Head of caudate nucleus (tissue), 42 donors: Measurements from ENCODE around the gene OPA1.
A peak's percentile ranks its signal among the peaks of the same experiment; 100 is the strongest.

Source experiments
- DNase-seq, 42 donors: peaks; one replicate each; pipeline versions ENCODE4 v3.0.0 to v3.0.0-alpha.2; 2020 to 2021; ENCODE audit warnings: mixed read lengths in 7 of 42
- intact Hi-C: fragments of 100-400 bp; cut with DNase I; formaldehyde crosslinking; loops from one replicate; pipeline ENCODE4 v1.15.0; 2022

Gene OPA1

DNA sequence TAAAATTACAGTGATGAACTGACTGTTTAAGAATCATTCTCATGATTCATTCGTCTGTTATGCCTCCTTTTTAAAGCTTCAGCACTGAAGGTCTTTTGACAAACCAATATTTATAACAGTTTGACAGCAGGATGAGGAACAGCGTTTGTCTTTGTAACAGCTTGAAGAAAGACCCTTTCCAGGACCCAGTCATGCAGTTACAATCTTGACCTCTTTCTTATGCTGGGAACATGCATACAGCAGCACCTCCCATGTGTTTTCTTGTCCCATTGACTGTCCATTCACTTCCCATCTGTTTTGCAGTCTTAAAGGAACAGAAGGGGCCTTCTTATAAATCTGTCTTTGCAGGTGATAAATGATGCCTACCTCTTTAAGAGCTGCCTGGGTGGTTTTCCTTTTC lies 87.2 kb downstream of the OPA1 start:
- DNase-seq, result no peak
- intact Hi-C loops, result no loop called here

DNA sequence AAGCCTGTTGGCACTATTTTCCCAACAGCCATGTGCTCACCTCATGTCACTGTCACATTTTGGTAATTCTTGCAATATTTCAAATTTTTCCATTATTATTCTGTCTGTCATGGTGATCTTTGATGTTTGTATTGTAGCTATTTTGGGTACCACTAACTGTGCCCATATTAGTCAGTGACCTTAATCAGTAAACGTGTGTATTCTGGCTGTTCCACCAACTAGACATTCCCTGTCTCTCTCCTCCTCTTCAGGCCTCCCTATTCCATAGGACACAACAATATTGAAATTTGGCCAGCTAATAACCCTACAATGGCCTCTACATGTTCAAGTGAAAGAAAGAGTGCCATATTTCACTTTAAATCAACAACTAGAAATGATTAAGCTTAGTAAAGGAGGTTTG lies 88.6 kb downstream of the OPA1 start:
- DNase-seq, result no peak
- intact Hi-C loops, result no loop called here

DNA sequence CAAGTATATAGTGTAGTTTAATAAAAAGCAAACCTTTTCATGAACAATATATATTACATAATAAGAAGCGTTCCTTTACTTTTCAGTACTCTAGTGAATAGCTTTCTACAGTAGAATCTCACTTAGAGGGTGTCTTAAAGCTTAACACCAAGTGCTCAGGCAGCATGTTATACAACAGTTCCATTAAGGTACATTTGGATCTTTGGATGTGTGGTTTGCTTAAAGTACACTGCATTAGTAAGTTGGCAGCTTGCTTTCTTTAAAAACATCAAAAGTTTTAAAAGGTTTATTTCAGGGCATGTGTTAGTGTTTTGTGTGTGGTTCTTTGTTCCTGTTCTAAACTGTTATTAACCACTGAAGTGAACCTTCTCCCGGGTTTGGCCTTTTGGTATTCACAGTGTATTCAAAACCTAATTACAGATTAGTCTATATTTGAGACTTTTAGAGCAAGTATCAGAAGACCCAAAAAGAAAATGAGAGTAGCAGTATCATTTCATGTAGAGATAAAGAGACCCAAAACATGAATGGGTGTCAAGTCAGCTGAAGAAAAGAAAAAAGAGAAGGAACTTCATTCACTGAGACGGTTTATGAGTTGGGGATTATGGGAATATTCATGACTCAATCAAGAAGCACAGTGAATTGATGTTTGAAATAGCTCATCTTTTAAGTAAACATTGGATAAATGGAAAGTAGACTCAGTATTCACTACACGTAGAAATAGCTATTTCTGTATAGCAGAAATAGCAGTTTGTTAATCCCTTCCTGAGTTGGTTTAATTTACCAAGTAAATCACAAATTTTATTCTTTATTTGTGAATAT lies 93.9 kb downstream of the OPA1 start:
- DNase-seq, result peak in 1 of 42 donors; percentile 33
- intact Hi-C loops, result no loop called here

DNA sequence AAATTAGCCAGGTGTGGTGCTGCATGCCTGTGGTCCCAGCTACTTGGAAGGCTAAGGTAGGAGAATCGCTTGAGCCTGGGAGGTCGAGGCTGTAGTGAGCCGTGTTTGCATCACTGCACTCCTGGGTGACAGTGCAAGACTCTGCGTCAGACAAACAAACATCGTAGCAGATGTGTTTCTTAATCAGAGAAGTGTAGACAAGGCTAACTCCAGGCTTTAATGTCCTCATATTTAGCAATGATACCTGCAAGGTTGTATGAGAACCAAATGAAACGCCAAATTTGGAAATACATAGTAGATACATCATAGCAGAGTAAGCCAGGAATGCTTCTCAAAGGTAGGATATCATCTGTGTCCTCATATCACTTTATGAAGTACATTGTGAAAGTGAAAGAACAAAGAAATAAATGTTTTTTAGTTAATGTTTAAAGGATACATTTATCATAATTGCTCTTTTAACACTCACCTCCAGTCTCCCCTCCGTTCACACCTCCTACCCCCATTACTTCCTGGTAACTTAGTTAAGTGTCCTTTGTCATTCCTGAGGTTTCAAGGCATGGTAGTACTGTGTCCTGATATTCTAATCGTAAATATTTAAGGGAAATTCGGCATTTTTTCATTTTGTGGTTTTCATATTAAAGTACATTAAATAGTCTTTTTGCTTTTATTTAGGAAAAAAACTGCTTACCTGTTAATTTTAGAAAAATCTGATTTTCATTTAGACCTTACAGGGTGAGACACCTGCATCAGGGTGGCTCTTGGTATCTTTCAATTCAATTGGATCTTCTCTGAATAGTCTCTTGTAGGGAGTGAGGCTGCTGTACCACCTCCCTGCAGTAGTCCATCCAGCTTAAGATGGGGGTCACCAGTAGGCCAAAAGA lies 96.1 kb downstream of the OPA1 start:
- DNase-seq, result no peak
- intact Hi-C loops, result no loop called here

DNA sequence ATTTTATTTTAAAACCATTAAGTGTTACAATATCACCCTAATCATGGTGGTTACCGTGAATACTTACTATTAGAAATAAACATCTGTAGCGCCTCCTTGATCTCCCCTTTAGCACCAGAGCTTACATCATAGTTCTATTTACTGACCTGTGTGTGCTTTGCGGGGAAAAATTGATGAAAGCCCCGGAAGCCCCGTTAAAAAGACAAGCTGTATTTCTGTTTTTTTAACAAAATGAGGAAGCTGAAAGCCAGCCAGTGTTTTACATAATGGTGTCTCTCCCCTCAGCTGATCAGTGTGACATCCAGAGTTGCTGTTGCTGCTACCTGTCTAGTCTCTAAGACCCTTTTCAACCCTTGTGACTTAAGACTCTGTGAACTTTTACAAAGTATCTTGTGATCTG lies 100.8 kb downstream of the OPA1 start:
- intact Hi-C loops, result no loop called here
- no peak for DNase-seq

DNA sequence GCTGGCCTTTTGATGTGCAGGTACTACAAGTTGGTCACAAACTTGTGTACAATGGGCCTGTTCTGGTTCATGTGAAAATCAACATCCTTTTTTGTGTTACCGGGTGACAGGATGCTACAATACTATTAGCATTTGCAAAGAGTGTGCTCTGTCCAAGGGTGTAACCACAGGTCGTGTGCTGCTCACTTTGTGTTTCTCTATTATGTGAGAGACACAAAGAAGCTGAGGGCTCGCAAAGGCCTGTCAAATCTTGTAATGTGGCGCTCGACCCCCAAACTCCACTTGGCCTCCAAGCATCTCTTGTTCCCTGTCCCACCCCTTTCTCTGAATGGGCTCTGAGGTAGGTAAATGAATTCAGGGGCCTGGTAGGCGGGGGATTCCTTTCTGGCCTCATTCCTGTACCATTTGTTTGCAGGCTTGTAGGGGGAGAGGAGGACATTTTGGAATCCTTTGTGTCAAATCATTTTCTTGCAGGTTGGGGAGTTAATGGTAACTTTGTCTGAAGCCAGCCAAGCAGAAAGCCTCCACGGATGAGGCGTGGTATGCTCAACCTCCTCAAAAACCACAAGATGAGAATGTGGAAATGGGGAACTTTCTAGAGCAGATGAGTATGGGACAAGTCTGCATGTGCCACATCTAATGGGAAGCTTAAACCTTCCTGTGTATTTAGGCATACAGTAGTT lies 109.1 kb downstream of the OPA1 start:
- intact Hi-C loops, result no loop called here
- no peak for DNase-seq

DNA sequence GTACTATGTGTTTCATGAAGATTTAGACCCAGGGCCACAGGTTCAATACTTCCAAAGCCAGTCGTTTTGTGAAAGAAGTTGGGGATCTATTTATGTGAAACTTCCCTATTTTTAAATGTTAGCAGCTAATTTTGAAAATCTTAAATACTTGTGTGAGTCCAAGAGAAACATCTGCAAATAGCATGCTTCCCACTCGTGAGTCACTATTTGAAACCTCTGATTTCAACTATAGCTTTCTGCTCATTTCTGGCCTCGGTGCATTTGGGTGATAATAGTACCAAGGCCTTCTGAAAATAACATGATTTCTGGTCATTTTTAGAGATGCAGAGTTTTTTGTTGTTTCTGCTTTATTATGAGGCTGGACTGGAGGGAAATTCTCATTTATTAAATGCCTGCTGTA lies 110.0 kb downstream of the OPA1 start:
- intact Hi-C loops, result no loop called here
- DNase-seq, result no peak

DNA sequence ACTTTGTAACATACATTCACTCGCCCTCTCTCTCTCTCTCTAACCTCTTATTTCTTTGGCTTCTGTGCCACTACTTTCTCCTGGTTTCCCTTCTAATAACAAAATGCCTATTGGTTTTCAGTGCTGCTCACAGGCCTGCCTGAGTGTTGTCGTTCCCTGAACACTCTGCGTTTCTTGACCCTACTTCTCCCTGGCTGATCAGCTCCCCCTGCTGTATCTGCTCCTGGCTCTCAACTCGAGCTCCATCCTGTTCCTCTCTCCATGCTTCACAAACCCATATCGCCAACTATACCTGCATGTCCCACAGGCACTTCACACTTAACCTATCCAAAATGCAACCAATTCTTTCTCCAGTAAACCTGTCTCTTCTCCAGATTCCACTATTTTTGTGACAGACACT lies 111.4 kb downstream of the OPA1 start:
- DNase-seq, result peak in 11 of 42 donors; percentile 16 to 51 (median 26)
- intact Hi-C loops, result no loop called here

DNA sequence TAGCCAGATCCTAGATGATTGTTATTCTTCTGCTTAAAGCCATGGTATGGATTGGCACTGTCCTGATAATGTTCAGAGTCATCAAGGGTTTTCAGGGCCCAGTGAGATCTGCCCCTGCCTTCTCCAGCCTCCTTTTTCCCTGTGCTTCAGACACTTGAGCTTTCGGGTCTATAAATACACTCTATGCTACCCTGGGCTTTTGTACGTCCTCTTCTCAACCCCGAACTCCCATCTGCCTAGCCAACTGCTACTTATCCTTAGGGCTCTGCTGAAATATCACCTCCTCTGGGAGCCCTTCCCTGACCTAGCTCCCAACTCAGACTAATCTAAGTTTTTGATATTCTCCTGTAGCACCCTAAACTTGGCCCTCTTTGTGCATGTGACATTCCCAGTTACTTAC lies 115.3 kb downstream of the OPA1 start:
- no peak for DNase-seq
- intact Hi-C loops, result no loop called here

DNA sequence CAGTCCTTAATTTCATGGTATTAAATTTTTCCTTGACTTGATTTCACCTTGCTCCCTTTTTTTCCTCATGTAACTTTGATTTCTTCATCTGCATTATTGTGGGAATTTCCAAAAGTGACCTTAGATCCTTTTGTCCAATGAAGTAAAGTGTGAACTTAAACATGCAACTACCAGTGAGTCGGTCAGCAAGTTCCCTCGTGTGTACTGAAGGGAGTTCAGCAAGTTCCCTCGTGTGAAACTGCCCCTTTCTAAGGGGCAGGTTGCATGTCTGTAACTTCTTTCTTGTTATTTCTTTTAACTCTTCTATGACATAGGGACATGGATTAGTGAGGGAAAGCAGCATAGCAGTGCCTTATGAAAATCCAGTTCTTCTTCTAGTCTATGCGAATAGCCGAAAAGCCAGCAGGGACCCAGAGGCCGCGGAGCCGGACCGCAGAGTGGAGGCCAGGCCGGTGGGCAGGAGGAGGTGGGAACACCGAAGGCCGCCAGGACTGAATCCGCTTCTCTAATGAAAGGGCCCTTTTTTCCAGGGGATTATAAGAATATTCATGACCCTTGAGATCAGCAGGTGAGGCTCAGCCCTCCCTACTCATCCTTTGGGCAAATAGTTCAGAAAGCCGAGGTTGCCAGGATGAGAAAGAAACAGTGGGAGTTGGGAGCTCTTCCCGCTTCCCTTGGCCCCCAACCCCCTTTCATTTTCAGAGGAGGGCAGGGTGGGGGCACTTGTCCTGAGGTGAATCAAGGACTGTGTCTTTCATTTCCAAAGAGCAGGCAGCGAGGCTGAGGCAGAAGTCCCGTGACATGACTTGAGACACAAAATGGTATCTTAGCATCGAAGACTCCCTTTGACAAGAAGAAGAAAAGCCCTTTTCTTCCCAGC lies 117.5 kb downstream of the OPA1 start:
- peak in 1 of 42 donors; percentile 23 for DNase-seq
- intact Hi-C loops, result no loop called here

DNA sequence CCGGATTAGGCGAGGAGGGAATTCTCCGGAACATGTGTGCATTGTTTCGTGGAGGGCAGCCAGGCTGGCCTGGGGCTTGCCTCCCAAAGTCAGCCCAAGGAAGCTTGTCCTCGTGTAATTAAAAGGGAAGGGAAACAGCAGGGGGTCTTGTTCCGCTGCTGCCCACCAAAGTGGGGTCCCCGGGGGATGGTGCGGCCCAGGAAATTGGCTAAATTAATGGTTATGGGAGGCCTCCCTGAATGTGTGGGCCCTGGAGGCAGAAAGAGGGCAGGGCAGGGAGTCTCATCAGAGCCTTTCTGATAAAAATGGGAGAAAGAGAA lies 118.1 kb downstream of the OPA1 start:
- intact Hi-C loops, result no loop called here
- DNase-seq, result peak in 1 of 42 donors; percentile 18

DNA sequence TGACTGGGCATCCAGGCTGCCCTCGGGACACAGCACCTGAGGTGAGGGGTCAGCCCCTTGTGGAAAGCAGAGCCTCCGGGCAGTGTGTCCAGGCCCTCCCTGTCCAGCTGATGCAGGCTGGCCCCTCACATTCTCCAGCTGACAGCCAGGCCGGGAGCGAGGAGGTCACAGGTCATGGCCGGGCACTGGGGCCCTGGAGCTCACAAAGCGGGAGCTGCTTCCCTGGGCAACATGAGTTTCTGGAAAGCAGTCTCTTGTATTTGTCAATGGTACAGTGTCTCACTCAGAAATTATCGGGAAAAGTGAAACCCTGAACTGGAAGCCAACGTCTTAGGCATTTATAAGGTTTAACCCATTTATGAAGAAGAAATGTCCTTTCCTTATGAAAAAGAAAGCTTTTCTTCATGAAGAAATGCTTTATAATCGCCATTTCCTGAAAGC lies 118.5 kb downstream of the OPA1 start:
- intact Hi-C loops, result no loop called here
- no peak for DNase-seq

DNA sequence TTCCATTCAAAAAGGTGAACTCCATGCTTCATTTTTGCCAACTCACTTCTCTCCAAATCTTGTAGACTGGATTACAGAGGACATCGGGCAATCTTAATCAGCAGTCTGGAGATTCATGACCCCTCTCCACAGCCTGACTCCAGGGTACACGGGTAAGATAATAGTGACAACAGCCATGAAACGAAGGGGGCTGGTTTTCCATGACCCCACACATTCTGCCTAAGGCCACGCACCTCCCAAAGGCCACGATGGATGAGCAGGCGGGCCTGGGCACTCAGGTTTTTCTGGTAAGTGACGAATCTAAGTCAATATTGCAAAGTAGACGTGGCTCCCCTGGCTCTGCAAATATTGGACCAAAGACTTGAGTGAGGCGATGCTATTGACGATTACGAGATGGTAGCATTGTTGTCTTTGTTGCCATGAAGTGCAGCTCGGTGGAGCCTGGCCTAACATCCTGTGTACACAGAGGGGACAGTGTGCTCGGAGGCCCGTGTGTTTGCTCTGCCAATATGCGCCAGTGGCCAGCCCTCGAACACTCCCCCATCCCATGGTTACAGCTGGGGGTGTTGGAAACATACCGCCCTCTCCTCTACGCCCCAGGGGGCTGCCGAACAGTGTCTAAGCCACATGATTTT lies 119.1 kb downstream of the OPA1 start:
- intact Hi-C loops, result no loop called here
- no peak for DNase-seq

DNA sequence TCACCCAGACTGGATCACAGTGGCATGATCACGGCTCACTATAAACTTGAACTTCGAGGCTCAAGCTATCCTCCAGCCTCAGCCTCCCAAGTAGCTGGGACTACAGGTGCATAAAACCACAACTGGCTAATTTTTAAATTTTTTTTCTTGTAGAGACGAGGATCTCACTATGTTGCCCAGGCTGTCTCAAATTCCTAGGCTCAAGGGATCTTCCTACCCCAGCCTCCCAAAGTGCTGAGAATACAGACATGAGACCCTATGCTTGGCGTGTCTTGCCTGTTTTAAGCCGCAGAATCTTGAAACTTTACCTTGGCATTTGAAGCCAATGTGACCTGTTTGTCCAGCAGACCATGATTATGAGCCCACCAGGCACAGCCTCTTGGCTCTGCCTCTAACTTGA lies 119.9 kb downstream of the OPA1 start:
- no peak for DNase-seq
- intact Hi-C loops, result no loop called here

DNA sequence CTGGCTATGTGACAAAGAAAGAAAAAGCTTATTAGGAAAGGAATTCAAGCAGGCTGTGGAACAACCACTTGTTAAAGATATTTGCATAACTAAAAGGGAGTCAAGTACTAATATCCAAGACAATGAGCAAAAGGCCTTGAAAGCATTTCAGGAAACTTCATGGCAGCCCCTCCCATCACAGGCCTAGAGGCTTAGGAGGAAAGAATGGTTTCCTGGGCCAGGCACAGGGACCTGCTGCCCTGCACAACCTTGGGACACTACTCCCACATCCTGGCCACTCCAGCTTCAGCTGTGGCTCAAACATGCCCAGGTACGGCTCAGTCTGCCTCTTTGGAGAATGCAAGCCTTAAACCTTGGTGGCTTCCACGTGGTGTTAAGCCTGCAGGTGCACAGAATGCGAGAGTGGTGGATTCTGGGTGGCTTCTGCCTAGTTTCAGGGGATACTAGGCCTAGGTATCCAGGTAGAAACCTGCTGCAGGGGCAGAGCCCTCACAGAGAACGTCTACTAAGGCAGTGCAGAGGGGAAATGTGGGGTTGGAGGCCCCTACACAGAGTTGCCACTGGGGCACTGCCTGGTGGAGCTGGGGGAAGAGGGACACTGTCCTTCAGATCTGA lies 121.6 kb downstream of the OPA1 start:
- intact Hi-C loops, result no loop called here
- no peak for DNase-seq

DNA sequence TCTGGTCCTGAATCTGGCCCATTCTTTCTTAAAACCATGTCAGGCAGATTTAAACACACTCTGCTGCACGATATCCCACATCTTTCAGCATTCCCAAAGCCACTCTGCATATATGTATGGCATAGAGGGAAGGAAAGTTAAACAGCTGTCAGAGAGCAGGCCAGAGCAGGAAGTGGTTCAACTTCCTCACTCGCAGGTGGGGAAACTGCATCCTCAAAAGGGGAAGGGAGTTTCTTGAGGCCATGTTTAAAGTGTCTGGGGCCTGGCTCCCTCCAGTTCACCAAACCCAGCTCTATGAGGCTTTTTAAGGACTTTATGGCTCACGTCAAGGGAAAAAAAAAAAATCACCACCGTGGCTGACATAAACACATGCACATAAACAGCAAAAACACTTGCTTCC lies 123.1 kb downstream of the OPA1 start:
- no peak for DNase-seq
- intact Hi-C loops, result no loop called here

DNA sequence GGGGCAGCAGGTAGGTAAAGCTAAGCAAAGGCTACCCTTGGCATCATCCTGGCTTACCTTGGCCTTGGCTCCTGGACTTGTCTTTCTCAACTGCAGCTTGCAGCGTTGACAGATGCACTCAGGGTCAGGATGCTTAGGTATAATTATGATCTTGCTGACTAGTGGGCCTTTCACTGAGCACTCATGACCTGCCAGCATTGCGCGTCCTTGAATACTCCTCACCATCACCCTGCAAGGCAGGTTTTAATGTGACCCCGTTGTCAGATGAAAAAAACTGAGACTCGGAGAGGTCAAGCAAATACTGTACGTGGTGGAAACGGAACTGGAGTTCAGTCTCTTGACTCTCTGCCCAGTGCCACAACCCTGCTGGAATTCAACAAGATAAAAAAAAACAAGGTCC lies 126.7 kb downstream of the OPA1 start:
- no peak for DNase-seq
- intact Hi-C loops, result no loop called here

DNA sequence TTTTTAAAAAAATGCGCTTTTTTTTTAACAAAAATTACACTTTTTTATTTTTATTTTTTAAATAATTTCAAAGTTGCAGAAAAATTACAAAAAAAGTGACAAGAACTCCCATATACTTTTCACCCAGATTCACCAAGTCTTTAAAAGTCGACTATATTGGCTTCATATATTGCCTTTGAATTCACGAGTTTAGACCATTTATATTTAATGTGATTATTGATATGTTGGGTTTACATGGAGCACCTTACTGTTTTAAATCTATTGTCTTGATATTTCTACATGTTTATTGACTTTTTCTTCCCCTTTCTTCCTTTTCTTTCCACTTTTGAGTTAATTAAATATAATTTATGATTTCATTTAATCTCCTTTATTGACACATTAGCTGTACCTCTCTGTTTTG lies 127.2 kb downstream of the OPA1 start:
- DNase-seq, result no peak
- intact Hi-C loops, result no loop called here
